H1 (cell line): Measurements from ENCODE around the gene RPS26. TPM values are rescaled to one million over a fixed set of nuclear protein-coding genes. Genes with fewer than 3 reads are reported as not detected.

Experiments
- polyA plus RNA-seq, 7 experiments: library from polyadenylated mRNA; depleted of rRNA in 3 of 7; stranded (reverse) in 5 of 7; unstranded in 2 of 7; fragments of >200 nt in 5 of 7; fragments of 200-250 nt in 2 of 7; gene quantifications; 1 replicate in 5 of 7; 2 replicates in 1 of 7; 4 replicates in 1 of 7; pipeline versions ENCODE4 v1.2.1 to v1.2.3, GENCODE V29; 2011 to 2013; ENCODE audit warnings: missing spikeins in 2 of 7, mixed read lengths in 2 of 7
- total RNA-seq: library from RNA; stranded (reverse); fragmentation: NEBNext Ultra II Directional; extraction: Animal tissue kit (Norgen Biotek cat#: 25700); gene quantifications from 2 replicates; pipeline ENCODE4 v1.2.1, GENCODE V29; 2021

Gene RPS26
- total and polyA plus RNA-seq, 2 of the 8 experiments (the other 6 are each of a cell fraction or from before 2014, with no cell fraction given): 53.4 to 1,922 TPM

Other genes starting within 250 kb of the RPS26 start
- gene SARNP, start 224.2 kb upstream of the RPS26 start, total RNA-seq: 114 and 117 TPM in 2 replicates
- 140 and 226 TPM in 2 replicates for gene SARNP, start 224.2 kb upstream of the RPS26 start, polyA plus RNA-seq (2011; rRNA removed)
- gene ORMDL2, start 223.9 kb upstream of the RPS26 start, total RNA-seq: 34.1 and 39.0 TPM in 2 replicates
- gene ORMDL2, start 223.9 kb upstream of the RPS26 start, polyA plus RNA-seq (2011; rRNA removed): 50.4 and 65.6 TPM in 2 replicates
- 32.3 and 34.3 TPM in 2 replicates for gene DNAJC14, start 212.3 kb upstream of the RPS26 start, total RNA-seq
- 14.7 and 18.5 TPM in 2 replicates for gene DNAJC14, start 212.3 kb upstream of the RPS26 start, polyA plus RNA-seq (2011; rRNA removed)
- gene MMP19, start 199.0 kb upstream of the RPS26 start, total RNA-seq: 2.6 and 2.7 TPM in 2 replicates
- gene MMP19, start 199.0 kb upstream of the RPS26 start, polyA plus RNA-seq (2011; rRNA removed): 2.8 and 3.3 TPM in 2 replicates
- 58.5 and 58.9 TPM in 2 replicates for gene PYM1, start 114.0 kb upstream of the RPS26 start, total RNA-seq
- gene PYM1, start 114.0 kb upstream of the RPS26 start, polyA plus RNA-seq (2011; rRNA removed): 37.3 and 38.7 TPM in 2 replicates
- gene DGKA, start 110.8 kb upstream of the RPS26 start, total RNA-seq: 18.0 and 21.3 TPM in 2 replicates
- 15.9 and 24.4 TPM in 2 replicates for gene DGKA, start 110.8 kb upstream of the RPS26 start, polyA plus RNA-seq (2011; rRNA removed)
- gene PMEL, start 75.9 kb upstream of the RPS26 start, total RNA-seq: 120 and 128 TPM in 2 replicates
- 382 and 467 TPM in 2 replicates for gene PMEL, start 75.9 kb upstream of the RPS26 start, polyA plus RNA-seq (2011; rRNA removed)
- gene CDK2, start 75.1 kb upstream of the RPS26 start, total RNA-seq: 41.7 and 42.5 TPM in 2 replicates
- 39.4 and 41.6 TPM in 2 replicates for gene CDK2, start 75.1 kb upstream of the RPS26 start, polyA plus RNA-seq (2011; rRNA removed)
- 56.7 and 65.6 TPM in 2 replicates for gene RAB5B, start 67.8 kb upstream of the RPS26 start, total RNA-seq
- 47.2 and 62.4 TPM in 2 replicates for gene RAB5B, start 67.8 kb upstream of the RPS26 start, polyA plus RNA-seq (2011; rRNA removed)
- gene SUOX, start 44.6 kb upstream of the RPS26 start, total RNA-seq: 22.5 and 23.1 TPM in 2 replicates
- 26.8 and 31.3 TPM in 2 replicates for gene SUOX, start 44.6 kb upstream of the RPS26 start, polyA plus RNA-seq (2011; rRNA removed)
- 12.5 and 13.3 TPM in 2 replicates for gene IKZF4, start 20.9 kb upstream of the RPS26 start, total RNA-seq
- gene IKZF4, start 20.9 kb upstream of the RPS26 start, polyA plus RNA-seq (2011; rRNA removed): 8.0 and 12.9 TPM in 2 replicates
- gene ERBB3, start 38.2 kb downstream of the RPS26 start, total RNA-seq: 49.2 and 52.4 TPM in 2 replicates
- gene ERBB3, start 38.2 kb downstream of the RPS26 start, polyA plus RNA-seq (2011; rRNA removed): 33.9 and 43.4 TPM in 2 replicates
- 237 and 242 TPM in 2 replicates for gene PA2G4, start 62.6 kb downstream of the RPS26 start, total RNA-seq
- gene PA2G4, start 62.6 kb downstream of the RPS26 start, polyA plus RNA-seq (2011; rRNA removed): 100 and 159 TPM in 2 replicates
- gene RPL41, start 74.7 kb downstream of the RPS26 start, total RNA-seq: 4,440 and 4,619 TPM in 2 replicates
- 10,552 and 16,488 TPM in 2 replicates for gene RPL41, start 74.7 kb downstream of the RPS26 start, polyA plus RNA-seq (2011; rRNA removed)
- gene ZC3H10, start 76.3 kb downstream of the RPS26 start, total RNA-seq: 11.2 and 12.5 TPM in 2 replicates
- 4.0 and 5.1 TPM in 2 replicates for gene ZC3H10, start 76.3 kb downstream of the RPS26 start, polyA plus RNA-seq (2011; rRNA removed)
- 85.1 and 86.9 TPM in 2 replicates for gene ESYT1, start 86.3 kb downstream of the RPS26 start, total RNA-seq
- gene ESYT1, start 86.3 kb downstream of the RPS26 start, polyA plus RNA-seq (2011; rRNA removed): 165 and 174 TPM in 2 replicates
- 162 and 163 TPM in 2 replicates for gene MYL6B, start 110.7 kb downstream of the RPS26 start, total RNA-seq
- 146 and 202 TPM in 2 replicates for gene MYL6B, start 110.7 kb downstream of the RPS26 start, polyA plus RNA-seq (2011; rRNA removed)
- 1,130 and 1,137 TPM in 2 replicates for gene MYL6, start 116.4 kb downstream of the RPS26 start, total RNA-seq
- gene MYL6, start 116.4 kb downstream of the RPS26 start, polyA plus RNA-seq (2011; rRNA removed): 1,664 and 2,279 TPM in 2 replicates
- 66.3 and 78.5 TPM in 2 replicates for gene SMARCC2, start 147.6 kb downstream of the RPS26 start, total RNA-seq
- gene SMARCC2, start 147.6 kb downstream of the RPS26 start, polyA plus RNA-seq (2011; rRNA removed): 33.9 and 40.5 TPM in 2 replicates
- gene RNF41, start 180.0 kb downstream of the RPS26 start, total RNA-seq: 55.0 and 55.5 TPM in 2 replicates
- 98.6 and 127 TPM in 2 replicates for gene RNF41, start 180.0 kb downstream of the RPS26 start, polyA plus RNA-seq (2011; rRNA removed)
- 56.1 and 58.1 TPM in 2 replicates for gene NABP2, start 182.4 kb downstream of the RPS26 start, total RNA-seq
- 59.8 and 67.5 TPM in 2 replicates for gene NABP2, start 182.4 kb downstream of the RPS26 start, polyA plus RNA-seq (2011; rRNA removed)
- gene SLC39A5, start 188.1 kb downstream of the RPS26 start, total RNA-seq: 0.25 TPM in 1 of 2 replicates, not detected in the other
- gene SLC39A5, start 188.1 kb downstream of the RPS26 start, polyA plus RNA-seq (2011; rRNA removed): 0.27 and 0.75 TPM in 2 replicates
- gene ANKRD52, start 216.5 kb downstream of the RPS26 start, total RNA-seq: 34.1 and 36.3 TPM in 2 replicates
- gene ANKRD52, start 216.5 kb downstream of the RPS26 start, polyA plus RNA-seq (2011; rRNA removed): 14.0 and 20.7 TPM in 2 replicates
- gene COQ10A, start 225.0 kb downstream of the RPS26 start, total RNA-seq: 21.8 and 22.8 TPM in 2 replicates
- 39.5 and 42.9 TPM in 2 replicates for gene COQ10A, start 225.0 kb downstream of the RPS26 start, polyA plus RNA-seq (2011; rRNA removed)